GM10248 (cell line): ENCODE results near the gene CD86.

Source experiments
- CTCF ChIA-PET: fragments of 300-600 bp; sonication (Branson Sonifier 250); formaldehyde crosslinking; extraction: SDS; loops from one replicate; lab custom pipeline; 2021; ENCODE audit warnings: antibody characterized with exemption; lab: Yijun Ruan, JAX
- POLR2A ChIA-PET: fragments of 350-650 bp; sonication (Branson Sonifier 250); formaldehyde crosslinking; extraction: SDS; loops from one replicate; lab custom pipeline; 2020; ENCODE audit warnings: antibody characterized with exemption; lab: Yijun Ruan, JAX
- DNase-seq: peaks from one replicate; pipeline ENCODE4 v3.0.0; 2012; ENCODE audit errors: extremely low spot score
- CTCF ChIP-seq: IDR thresholded peaks from 2 replicates; pipeline ENCODE4 v1.5.1; 2012; ENCODE audit warnings: mild to moderate bottlenecking, low read depth; ENCODE audit errors: extremely low read depth, missing control alignments, control extremely low read depth

Gene CD86

GRCh38 chr3:122013448-122013925 lies 41.7 kb upstream of the CD86 start:
- POLR2A ChIA-PET = no interaction called here
- CTCF ChIA-PET = interaction anchor here (0.6 to 6.7 kb wide), 5 partner anchors 7 to 90 kb away, joined by 3 to 43 read pairs (median 4); no protein-coding TSS in a partner anchor

GRCh38 chr3:122014741-122015140 lies 40.4 kb upstream of the CD86 start:
- CTCF ChIA-PET = no interaction called here
- TF ChIP-seq CTCF = no peak
- POLR2A ChIA-PET = no interaction called here
- DNase-seq = peak; percentile 73

More at GRCh38 chr3:122013448-122013925, 41.7 kb upstream of the CD86 start:
- no peak for DNase-seq
- no peak for TF ChIP-seq CTCF

GRCh38 chr3:122019493-122019892 lies 35.7 kb upstream of the CD86 start:
- DNase-seq = no peak
- CTCF ChIA-PET = interaction anchor here (0.7 to 3.5 kb wide), 13 partner anchors 8 to 473 kb away, joined by 3 to 29 read pairs (median 6); partner anchors contain the start of gene POLQ
- no peak for TF ChIP-seq CTCF
- POLR2A ChIA-PET = no interaction called here

GRCh38 chr3:122021037-122021436 lies 34.1 kb upstream of the CD86 start:
- CTCF ChIA-PET = interaction anchor here (0.9 to 3.5 kb wide), 9 partner anchors 9 to 474 kb away, joined by 3 to 29 read pairs (median 11); partner anchors contain the start of gene POLQ
- POLR2A ChIA-PET = no interaction called here

GRCh38 chr3:122021811-122022401 lies 33.3 kb upstream of the CD86 start, which contains the start of gene ILDR1:
Gene ILDR1 (minus strand): TSS chr3:122022247. CDS start chr3:122022077, 170 bp downstream.
- ChIA-PET CTCF (interaction anchor here (1.0 to 3.5 kb wide), 5 partner anchors 11 to 475 kb away, joined by 3 to 29 read pairs (median 6); partner anchors contain the start of gene POLQ), POLR2A (no interaction called here)
- no peak for TF ChIP-seq CTCF
- peak; percentile 72 for DNase-seq

More at GRCh38 chr3:122021037-122021436, 34.1 kb upstream of the CD86 start:
- no peak for DNase-seq
- TF ChIP-seq CTCF = no peak

- no peak for TF ChIP-seq CTCF
- DNase-seq = no peak
- ChIA-PET CTCF (interaction anchor here (2.4 kb wide), 1 partner anchor 18 kb away, joined by 9 read pairs; no protein-coding TSS in a partner anchor), POLR2A (no interaction called here)
Observed at GRCh38 chr3:122023335-122023910, 31.7 kb upstream of the CD86 start.
